ENCODE results near the gene TRAF3.

- TF ChIP-seq POLR2A (IDR thresholded peaks at IDR 0.05; ENCODE audit: low read length): no peak
- no peak for TF ChIP-seq GATA1 (IDR thresholded peaks at IDR 0.05; ENCODE audit: low read depth, low read length)
These were observed 111.5 kb downstream of the TRAF3 start for GRCh38 chr14:102888748-102889147.
